ENCODE measurements around the gene CYP26A1.

The CYP26A1 gene

DNA sequence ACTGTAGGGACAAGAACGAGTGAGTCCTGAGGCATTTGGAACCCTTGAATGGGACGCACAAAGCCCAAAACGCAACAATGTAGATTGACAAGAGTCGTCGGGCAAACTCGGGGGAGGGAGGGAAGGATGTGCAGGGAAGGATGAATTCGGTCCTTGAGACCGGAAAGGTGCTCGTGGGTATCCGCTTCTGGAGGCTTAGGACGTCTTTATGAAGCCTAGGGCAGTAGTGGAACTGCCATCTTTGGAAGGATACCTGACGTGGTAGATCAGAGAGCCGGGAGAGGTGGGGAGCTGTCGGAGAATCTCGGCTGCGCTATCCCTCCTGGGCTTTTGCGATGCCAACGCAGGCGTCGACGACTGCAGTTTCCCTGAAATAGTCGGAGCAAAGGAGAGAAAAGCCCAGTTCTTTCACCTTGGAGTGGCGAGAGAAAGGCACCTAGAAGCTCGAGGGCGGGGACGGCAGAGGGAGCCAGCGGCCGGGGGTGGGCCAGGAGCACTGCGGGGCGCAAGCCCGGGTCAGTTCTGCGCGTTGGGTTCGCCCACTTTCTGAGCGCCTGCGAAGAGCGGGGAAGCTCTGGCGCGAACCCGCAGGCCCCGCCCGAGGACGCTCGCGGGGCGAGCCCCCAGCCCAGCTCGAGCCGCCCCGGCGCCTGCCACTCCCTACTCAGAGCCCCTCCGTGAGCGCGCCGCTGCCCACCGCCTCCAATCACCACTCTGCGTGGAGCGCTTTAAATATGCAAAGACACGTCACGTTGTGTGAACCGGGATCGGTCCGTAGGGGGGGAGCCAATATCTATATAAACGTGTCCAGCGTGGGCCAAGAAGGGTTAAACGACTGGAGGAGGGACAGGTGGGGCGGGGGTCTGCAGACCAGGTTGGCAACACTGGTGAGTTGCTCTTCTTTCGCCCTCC, 13.5 kb upstream of the CYP26A1 start, which contains the start of gene CYP26C1:
Gene CYP26C1 (plus strand): TSS at position 824 of the 912 bp plus-strand sequence. CDS start 466 bp downstream, outside the sequence.
- no peak for DNase-seq (ENCODE audit: low read depth in 2 of 2)
- no peak for TF ChIP-seq CTCF (IDR thresholded peaks at IDR 0.05; ENCODE audit: low read depth, low read length)
- no peak within 1 kb of the TSS for H3K4me3 ChIP-seq (replicated peaks in 1 of 2; ENCODE audit: low read depth in 2 of 2, low read length in 2 of 2)

- no peak for TF ChIP-seq CTCF (IDR thresholded peaks at IDR 0.05; ENCODE audit: low read depth, low read length)
- H3K4me3 ChIP-seq (replicated peaks in 1 of 2; ENCODE audit: low read depth in 2 of 2, low read length in 2 of 2): no peak overlapping the region
Observed at GRCh38 chr10:93060887-93061593, 12.7 kb upstream of the CYP26A1 start.

DNA sequence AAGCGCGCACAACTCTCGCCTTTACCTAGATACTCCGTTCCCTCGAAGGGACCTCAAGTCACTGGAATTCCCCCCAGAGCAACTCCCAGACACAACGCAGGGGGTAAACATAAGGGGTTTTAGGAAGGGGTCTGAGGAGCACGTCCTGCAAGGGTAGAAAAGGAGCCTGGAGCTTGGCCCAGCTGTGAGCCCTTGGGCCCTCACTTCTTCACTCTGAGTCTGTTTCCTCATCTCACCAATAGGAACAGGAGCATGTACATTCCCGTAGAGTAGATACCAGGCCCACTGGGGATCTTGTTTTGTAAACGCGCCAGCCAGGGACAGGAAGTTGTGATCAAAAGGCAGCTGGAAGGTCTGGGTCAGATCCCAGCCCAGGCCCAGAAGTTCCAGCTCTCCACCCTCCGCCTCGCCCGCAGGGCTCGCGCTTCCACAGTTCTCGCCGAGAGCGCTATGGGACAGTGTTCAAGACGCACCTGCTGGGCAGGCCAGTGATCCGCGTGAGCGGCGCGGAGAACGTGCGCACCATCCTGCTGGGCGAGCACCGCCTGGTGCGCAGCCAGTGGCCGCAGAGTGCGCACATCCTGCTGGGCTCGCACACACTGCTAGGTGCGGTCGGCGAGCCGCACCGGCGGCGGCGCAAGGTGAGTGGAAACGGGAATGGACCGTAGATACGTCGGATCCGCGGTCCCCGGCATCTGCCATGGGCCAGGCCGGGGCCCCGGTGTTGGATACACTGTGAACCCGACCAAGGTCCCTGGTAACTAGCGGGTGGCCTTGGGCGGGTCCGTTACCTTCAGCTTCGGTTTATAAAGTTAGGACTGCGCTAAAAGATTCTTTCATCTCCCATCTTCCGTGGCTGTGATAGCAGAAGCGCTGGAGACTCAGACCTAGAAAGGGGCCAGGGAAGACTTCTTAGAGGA, 11.8 kb upstream of the CYP26A1 start:
- no peak for TF ChIP-seq CTCF (IDR thresholded peaks at IDR 0.05; ENCODE audit: low read depth, low read length)
- peak overlapping the region; percentile 30 to 45 for H3K4me3 ChIP-seq (replicated peaks in 1 of 2; ENCODE audit: low read depth in 2 of 2, low read length in 2 of 2)
- peak in 1 of 2 donors; percentile 33 for DNase-seq (ENCODE audit: low read depth in 2 of 2)

More at GRCh38 chr10:93060887-93061593, 12.7 kb upstream of the CYP26A1 start:
- no peak for DNase-seq (ENCODE audit: low read depth in 2 of 2)

- H3K4me3 ChIP-seq (replicated peaks in 1 of 2; ENCODE audit: low read depth in 2 of 2, low read length in 2 of 2): peak overlapping the region; percentile 30 to 45
- TF ChIP-seq CTCF (IDR thresholded peaks at IDR 0.05; ENCODE audit: low read depth, low read length): peak; percentile 23
- DNase-seq (ENCODE audit: low read depth in 2 of 2): peak; percentile 53
Observed at GRCh38 chr10:93062514-93063143, 11.1 kb upstream of the CYP26A1 start.

DNA sequence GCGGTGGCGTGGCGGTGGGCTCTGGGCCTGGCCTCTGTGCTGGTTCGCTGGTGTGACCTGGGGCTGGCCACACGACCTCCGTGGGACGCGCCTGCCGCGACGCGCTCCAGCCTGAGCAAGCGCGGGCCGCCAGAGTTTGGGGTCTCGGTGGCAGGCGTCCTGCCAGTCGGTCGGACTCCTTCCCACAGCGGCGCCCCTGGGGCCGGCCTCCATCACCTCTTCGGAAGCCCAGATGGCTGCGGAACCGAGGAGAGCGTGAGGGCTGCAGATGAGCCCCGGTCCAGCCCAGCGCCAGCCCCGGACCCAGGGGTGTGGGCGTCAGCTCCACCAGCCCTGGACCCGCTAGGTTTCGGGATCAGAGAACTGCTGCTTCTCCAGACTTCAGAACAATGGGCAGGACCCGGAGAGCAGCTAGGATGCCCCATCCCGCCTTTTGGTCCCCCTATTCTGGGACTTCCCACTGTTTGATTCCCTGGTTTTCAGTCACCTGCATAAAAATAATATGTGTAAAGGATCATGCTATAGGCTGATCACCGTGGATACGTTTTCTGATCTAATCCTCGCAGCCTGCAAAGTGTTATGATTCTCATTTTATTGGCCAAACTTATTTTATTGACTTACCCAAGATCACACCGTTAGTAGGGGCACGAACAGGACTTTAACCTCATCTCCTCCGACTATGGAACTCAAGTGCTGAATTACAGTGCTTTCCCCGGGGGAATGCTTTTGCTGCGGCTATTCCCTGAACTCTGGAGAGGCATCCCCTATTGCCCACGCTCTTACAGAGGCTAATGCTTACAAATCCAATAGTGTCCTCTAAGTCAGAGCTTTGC, 10.3 kb upstream of the CYP26A1 start:
- TF ChIP-seq CTCF (IDR thresholded peaks at IDR 0.05; ENCODE audit: low read depth, low read length): no peak
- peak overlapping the region in 1 of 2 donors; percentile 45 for H3K4me3 ChIP-seq (replicated peaks in 1 of 2; ENCODE audit: low read depth in 2 of 2, low read length in 2 of 2)
- no peak for DNase-seq (ENCODE audit: low read depth in 2 of 2)

Measured in cardiac fibroblast (primary cell).